ENCODE measurements around the gene NAPSA. TPM values are rescaled to one million over a fixed set of nuclear protein-coding genes. Genes with fewer than 3 reads are reported as not detected.
"Not testable (repeated sequence)": the region's sequence is repeated elsewhere in the genome, so short reads cannot be mapped to it uniquely, and the experiment has no call there.

The NAPSA gene
- total and polyA plus RNA-seq, 4 donors = 0.52 to 1.6 (median 1.3) TPM

GRCh38 chr19:50402544-50403301 is 37.3 kb upstream of the NAPSA start:
- intact Hi-C loops (cut with DNase I) = no loop called here
- H3K4me3 ChIP-seq (ENCODE audit: low read length in 2 of 2) = no peak overlapping the region
- no peaks in the 10 kb centered on the region for H3K27me3 ChIP-seq (ENCODE audit: control insufficient read depth in 1 of 2, insufficient read depth in 2 of 2, low read length in 1 of 2)
- WGBS, 2 donors = 94 to 96% methylated on average over 38 to 41 of the region's 41 CpGs
- H3K36me3 ChIP-seq (ENCODE audit: control insufficient read depth in 1 of 2, insufficient read depth in 2 of 2, low read length in 1 of 2) = no peaks in the 10 kb centered on the region
- ATAC-seq (ENCODE audit: low FRiP score) = no peak
- peak in 1 of 2 donors; percentile 69 for DNase-seq
- H3K4me1 ChIP-seq (ENCODE audit: control insufficient read depth in 1 of 2, insufficient read depth in 2 of 2, low read length in 2 of 2) = no peaks in the 10 kb centered on the region
- H3K9me3 ChIP-seq (ENCODE audit: control insufficient read depth, low read length) = no peaks in the 10 kb centered on the region
- H3K27ac ChIP-seq (ENCODE audit: low read depth in 1 of 2, low read length in 2 of 2) = no peak overlapping the region

- H3K9me3 ChIP-seq (ENCODE audit: control insufficient read depth, low read length) = no peaks in the 10 kb centered on the region
- intact Hi-C loops (cut with DNase I) = no loop called here
- ATAC-seq (ENCODE audit: low FRiP score) = no peak
These were observed 36.4 kb upstream of the NAPSA start for GRCh38 chr19:50401605-50402450.

GRCh38 chr19:50399368-50399745 is 33.9 kb upstream of the NAPSA start:
- intact Hi-C loops (cut with DNase I) = no loop called here

More at GRCh38 chr19:50401605-50402450, 36.4 kb upstream of the NAPSA start:
- Histone ChIP-seq H3K4me3 (ENCODE audit: low read length in 2 of 2) (no peak overlapping the region), H3K27me3 (ENCODE audit: control insufficient read depth in 1 of 2, insufficient read depth in 2 of 2, low read length in 1 of 2) (no peaks in the 10 kb centered on the region), H3K36me3 (ENCODE audit: control insufficient read depth in 1 of 2, insufficient read depth in 2 of 2, low read length in 1 of 2) (no peaks in the 10 kb centered on the region), H3K4me1 (ENCODE audit: control insufficient read depth in 1 of 2, insufficient read depth in 2 of 2, low read length in 2 of 2) (no peaks in the 10 kb centered on the region), H3K27ac (ENCODE audit: low read depth in 1 of 2, low read length in 2 of 2) (no peak overlapping the region)
- DNase-seq = peak in 1 of 2 donors; percentile 72
- WGBS, 2 donors = 92 to 95% methylated on average over 43 to 48 of the region's 48 CpGs

GRCh38 chr19:50398675-50399367 is 33.4 kb upstream of the NAPSA start:
- DNase-seq (peak in 1 of 2 donors; percentile 56), ATAC-seq (ENCODE audit: low FRiP score) (no peak)
- Histone ChIP-seq H3K4me3 (ENCODE audit: low read length in 2 of 2) (no peak overlapping the region), H3K27ac (ENCODE audit: low read depth in 1 of 2, low read length in 2 of 2) (no peak overlapping the region), H3K27me3 (ENCODE audit: control insufficient read depth in 1 of 2, insufficient read depth in 2 of 2, low read length in 1 of 2) (no peaks in the 10 kb centered on the region), H3K36me3 (ENCODE audit: control insufficient read depth in 1 of 2, insufficient read depth in 2 of 2, low read length in 1 of 2) (no peaks in the 10 kb centered on the region), H3K4me1 (ENCODE audit: control insufficient read depth in 1 of 2, insufficient read depth in 2 of 2, low read length in 2 of 2) (no peaks in the 10 kb centered on the region), H3K9me3 (ENCODE audit: control insufficient read depth, low read length) (no peaks in the 10 kb centered on the region)
- intact Hi-C loops (cut with DNase I) = no loop called here
- 90 to 91% methylated on average over 13 of the region's 13 CpGs for WGBS, 2 donors

More at GRCh38 chr19:50399368-50399745, 33.9 kb upstream of the NAPSA start:
- Histone ChIP-seq H3K27ac (ENCODE audit: low read depth in 1 of 2, low read length in 2 of 2) (no peak overlapping the region), H3K4me3 (ENCODE audit: low read length in 2 of 2) (no peak overlapping the region), H3K36me3 (ENCODE audit: control insufficient read depth in 1 of 2, insufficient read depth in 2 of 2, low read length in 1 of 2) (no peaks in the 10 kb centered on the region), H3K9me3 (ENCODE audit: control insufficient read depth, low read length) (no peaks in the 10 kb centered on the region), H3K4me1 (ENCODE audit: control insufficient read depth in 1 of 2, insufficient read depth in 2 of 2, low read length in 2 of 2) (no peaks in the 10 kb centered on the region), H3K27me3 (ENCODE audit: control insufficient read depth in 1 of 2, insufficient read depth in 2 of 2, low read length in 1 of 2) (no peaks in the 10 kb centered on the region)
- WGBS, 2 donors = 97 to 98% methylated on average over 10 of the region's 10 CpGs
- ATAC-seq (ENCODE audit: low FRiP score) (no peak), DNase-seq (no peak)

GRCh38 chr19:50394017-50394416 is 28.6 kb upstream of the NAPSA start:
- no peaks in the 10 kb centered on the region for H3K9me3 ChIP-seq (ENCODE audit: control insufficient read depth, low read length)
- no peak overlapping the region for H3K4me3 ChIP-seq (ENCODE audit: low read length in 2 of 2)
- H3K36me3 ChIP-seq (ENCODE audit: control insufficient read depth in 1 of 2, insufficient read depth in 2 of 2, low read length in 1 of 2) = no peaks in the 10 kb centered on the region
- intact Hi-C loops (cut with DNase I) = no loop called here
- H3K4me1 ChIP-seq (ENCODE audit: control insufficient read depth in 1 of 2, insufficient read depth in 2 of 2, low read length in 2 of 2) = no peaks in the 10 kb centered on the region
- H3K27me3 ChIP-seq (ENCODE audit: control insufficient read depth in 1 of 2, insufficient read depth in 2 of 2, low read length in 1 of 2) = no peaks in the 10 kb centered on the region
- 94% methylated on average over 9 of the region's 9 CpGs for WGBS, 2 donors
- ATAC-seq (ENCODE audit: low FRiP score) (no peak), DNase-seq (no peak)
- H3K27ac ChIP-seq (ENCODE audit: low read depth in 1 of 2, low read length in 2 of 2) = no peak overlapping the region

- no peak overlapping the region for H3K4me3 ChIP-seq (ENCODE audit: low read length in 2 of 2)
- H3K36me3 ChIP-seq (ENCODE audit: control insufficient read depth in 1 of 2, insufficient read depth in 2 of 2, low read length in 1 of 2) = no peaks in the 10 kb centered on the region
- no peak overlapping the region for H3K27ac ChIP-seq (ENCODE audit: low read depth in 1 of 2, low read length in 2 of 2)
- no peaks in the 10 kb centered on the region for H3K27me3 ChIP-seq (ENCODE audit: control insufficient read depth in 1 of 2, insufficient read depth in 2 of 2, low read length in 1 of 2)
- 89 to 90% methylated on average over 4 of the region's 4 CpGs for WGBS, 2 donors
- H3K9me3 ChIP-seq (ENCODE audit: control insufficient read depth, low read length) = no peaks in the 10 kb centered on the region
- intact Hi-C loops (cut with DNase I) = no loop called here
- no peaks in the 10 kb centered on the region for H3K4me1 ChIP-seq (ENCODE audit: control insufficient read depth in 1 of 2, insufficient read depth in 2 of 2, low read length in 2 of 2)
- ATAC-seq (ENCODE audit: low FRiP score) (no peak), DNase-seq (no peak)
These were observed 28.1 kb upstream of the NAPSA start for GRCh38 chr19:50393589-50393988.

- ATAC-seq (ENCODE audit: low FRiP score) (no peak), DNase-seq (no peak)
- intact Hi-C loops (cut with DNase I) = no loop called here
- H3K27me3 ChIP-seq (ENCODE audit: control insufficient read depth in 1 of 2, insufficient read depth in 2 of 2, low read length in 1 of 2) = no peaks in the 10 kb centered on the region
- no peak overlapping the region for H3K27ac ChIP-seq (ENCODE audit: low read depth in 1 of 2, low read length in 2 of 2)
- 92 to 95% methylated on average over 5 of the region's 5 CpGs for WGBS, 2 donors
- H3K9me3 ChIP-seq (ENCODE audit: control insufficient read depth, low read length) = no peaks in the 10 kb centered on the region
- H3K4me1 ChIP-seq (ENCODE audit: control insufficient read depth in 1 of 2, insufficient read depth in 2 of 2, low read length in 2 of 2) = no peaks in the 10 kb centered on the region
- no peak overlapping the region for H3K4me3 ChIP-seq (ENCODE audit: low read length in 2 of 2)
- H3K36me3 ChIP-seq (ENCODE audit: control insufficient read depth in 1 of 2, insufficient read depth in 2 of 2, low read length in 1 of 2) = no peaks in the 10 kb centered on the region
These were observed 27.3 kb upstream of the NAPSA start for GRCh38 chr19:50392759-50393158.

- H3K9me3 ChIP-seq (ENCODE audit: control insufficient read depth, low read length); ATAC-seq (ENCODE audit: low FRiP score); H3K27ac ChIP-seq (ENCODE audit: low read depth in 1 of 2, low read length in 2 of 2); H3K36me3 ChIP-seq (ENCODE audit: control insufficient read depth in 1 of 2, insufficient read depth in 2 of 2, low read length in 1 of 2); H3K27me3 ChIP-seq (ENCODE audit: control insufficient read depth in 1 of 2, insufficient read depth in 2 of 2, low read length in 1 of 2); DNase-seq; H3K4me1 ChIP-seq (ENCODE audit: control insufficient read depth in 1 of 2, insufficient read depth in 2 of 2, low read length in 2 of 2); intact Hi-C loops (cut with DNase I); H3K4me3 ChIP-seq (ENCODE audit: low read length in 2 of 2): not testable (repeated sequence)
- WGBS, 2 donors = 96% methylated on average over 21 to 23 of the region's 23 CpGs
These were observed 25.5 kb upstream of the NAPSA start for GRCh38 chr19:50390952-50391351.

Measured in aorta (tissue), 5 donors.